Ammon's horn (tissue), 1 donor: ENCODE data around the gene MAPK8.

Experiments used
- DNase-seq: peaks from one replicate; pipeline ENCODE4 v3.0.0-alpha.2; 2016; ENCODE audit warnings: low spot score

Gene MAPK8

DNA sequence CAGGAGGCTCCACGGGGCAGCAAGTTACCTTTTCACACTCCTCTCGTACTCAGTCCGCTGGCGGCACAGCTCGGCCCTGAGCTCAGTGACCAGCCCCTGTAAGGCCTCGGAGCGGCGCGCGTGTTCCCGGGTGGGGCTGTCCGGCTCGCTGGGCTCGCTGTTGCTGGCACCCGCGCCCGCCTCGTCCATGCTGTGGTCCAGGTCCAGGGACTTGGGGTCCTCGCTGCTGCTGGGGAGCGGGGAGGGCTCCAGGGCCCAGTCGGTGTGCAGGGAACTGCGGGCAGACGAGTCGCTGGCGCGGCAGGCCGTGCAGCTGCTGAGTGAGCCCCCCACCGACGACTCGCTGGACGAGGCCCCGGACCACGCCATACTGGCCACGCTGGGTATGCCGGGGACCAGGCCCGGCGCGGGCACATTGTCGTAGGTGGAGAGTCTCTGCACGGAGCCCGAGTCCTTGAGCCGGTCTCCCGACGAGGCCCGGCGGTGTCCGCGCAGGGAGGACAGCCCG, 143.8 kb downstream of the MAPK8 start:
- no peak for DNase-seq

DNA sequence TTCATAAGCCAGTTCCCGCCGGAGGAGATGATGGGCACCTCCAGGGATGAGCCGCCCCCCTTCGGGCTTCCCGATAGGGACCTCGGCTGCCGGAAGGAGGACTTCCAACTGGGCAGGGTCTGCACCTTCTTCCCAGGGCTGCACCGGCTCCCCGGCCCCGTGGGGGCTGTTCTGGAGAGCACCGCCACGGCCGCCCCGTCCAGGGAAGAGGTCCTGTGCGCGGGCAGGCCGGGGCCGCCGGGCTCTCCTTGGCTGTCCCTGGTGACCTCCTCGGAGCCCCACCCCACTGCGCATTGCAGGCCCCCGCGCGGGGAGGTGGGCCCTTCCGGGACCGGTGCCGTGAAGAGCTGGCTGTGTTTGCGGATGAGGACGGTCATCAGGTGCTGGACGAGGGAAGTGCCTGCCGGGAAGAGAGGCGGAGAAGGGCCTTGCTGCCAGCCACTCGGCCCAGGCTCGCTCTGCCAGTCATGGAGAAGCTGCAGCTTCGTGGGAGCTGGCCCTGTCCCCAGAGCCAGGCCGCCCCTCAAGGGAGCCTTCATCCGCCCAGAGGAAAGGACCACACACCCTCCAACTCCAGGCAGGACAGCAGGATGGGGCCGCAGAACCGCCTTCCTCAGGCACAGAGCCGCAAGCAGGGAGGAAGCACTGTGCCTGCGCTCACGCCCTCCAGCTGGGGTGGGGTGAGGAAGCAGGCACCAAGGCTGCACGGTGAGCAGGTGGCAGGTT, 144.4 kb downstream of the MAPK8 start:
- no peak for DNase-seq

DNA sequence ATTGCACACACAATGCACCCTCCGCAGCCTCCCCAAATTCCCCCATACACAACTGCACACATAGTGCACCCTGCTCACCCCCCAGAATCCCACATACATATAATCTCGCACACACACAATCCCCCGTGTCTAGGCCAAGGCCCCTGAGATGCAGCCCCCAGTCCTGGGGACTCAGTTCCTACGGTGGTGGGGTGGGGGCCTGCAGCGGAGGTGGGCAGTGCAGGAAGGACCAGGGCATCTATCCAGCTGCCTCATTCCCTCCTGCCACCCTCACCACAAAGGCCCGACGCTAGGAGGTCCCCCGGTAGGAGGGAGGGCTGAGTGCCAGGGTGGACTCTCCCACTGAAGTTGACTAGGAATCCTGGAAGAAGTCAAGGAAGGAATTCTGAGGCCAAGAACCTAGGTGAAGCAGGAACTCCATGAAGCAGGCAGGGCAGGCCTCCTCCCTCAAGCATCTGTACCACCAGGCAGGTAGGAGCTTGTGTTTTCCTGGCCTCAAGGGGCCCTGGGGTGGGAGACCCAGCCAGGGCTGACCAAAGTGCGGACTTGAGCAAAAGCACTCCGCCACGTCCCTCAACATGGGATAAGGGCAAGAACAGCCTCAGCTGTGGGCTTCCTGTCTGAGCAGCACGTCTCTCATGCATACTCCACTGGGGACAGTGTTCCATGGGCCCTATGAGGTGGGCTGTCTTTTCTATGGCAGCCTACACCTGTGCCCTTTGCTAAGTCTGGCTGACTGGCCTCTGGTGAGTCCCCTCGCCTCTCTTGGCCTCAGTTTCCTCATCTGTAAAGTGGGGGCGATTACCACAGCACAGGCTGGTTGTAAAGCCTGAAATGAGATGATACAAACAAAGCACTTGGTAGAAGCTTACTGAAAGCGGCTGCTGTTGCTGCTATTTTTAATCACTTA, 145.7 kb downstream of the MAPK8 start:
- DNase-seq, result no peak

DNA sequence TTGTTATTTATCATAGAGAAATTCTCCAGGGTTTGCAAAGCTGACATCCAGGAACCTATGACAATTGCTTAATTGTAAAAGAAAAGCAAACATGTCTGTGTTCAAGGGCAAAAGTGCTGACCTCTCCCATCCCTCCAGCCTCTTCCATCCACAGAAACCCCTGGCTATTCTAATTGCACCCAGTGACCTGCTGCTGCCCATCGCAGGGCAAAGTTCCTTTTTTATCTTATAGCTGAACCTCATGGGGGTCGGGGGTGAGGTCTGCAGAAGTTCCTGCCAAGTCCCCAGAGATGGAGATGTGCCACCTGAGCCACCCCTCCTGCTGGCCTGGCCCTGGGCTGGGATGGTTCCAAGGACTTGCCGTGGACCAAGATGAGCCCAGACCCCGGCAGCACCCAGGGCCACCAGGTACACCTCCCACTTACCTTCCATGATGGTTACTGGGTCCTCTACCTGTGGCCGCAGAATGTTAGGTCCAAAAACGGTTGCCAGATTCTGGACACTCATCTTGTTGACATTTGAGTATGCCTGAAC, 146.5 kb downstream of the MAPK8 start:
- no peak for DNase-seq

DNA sequence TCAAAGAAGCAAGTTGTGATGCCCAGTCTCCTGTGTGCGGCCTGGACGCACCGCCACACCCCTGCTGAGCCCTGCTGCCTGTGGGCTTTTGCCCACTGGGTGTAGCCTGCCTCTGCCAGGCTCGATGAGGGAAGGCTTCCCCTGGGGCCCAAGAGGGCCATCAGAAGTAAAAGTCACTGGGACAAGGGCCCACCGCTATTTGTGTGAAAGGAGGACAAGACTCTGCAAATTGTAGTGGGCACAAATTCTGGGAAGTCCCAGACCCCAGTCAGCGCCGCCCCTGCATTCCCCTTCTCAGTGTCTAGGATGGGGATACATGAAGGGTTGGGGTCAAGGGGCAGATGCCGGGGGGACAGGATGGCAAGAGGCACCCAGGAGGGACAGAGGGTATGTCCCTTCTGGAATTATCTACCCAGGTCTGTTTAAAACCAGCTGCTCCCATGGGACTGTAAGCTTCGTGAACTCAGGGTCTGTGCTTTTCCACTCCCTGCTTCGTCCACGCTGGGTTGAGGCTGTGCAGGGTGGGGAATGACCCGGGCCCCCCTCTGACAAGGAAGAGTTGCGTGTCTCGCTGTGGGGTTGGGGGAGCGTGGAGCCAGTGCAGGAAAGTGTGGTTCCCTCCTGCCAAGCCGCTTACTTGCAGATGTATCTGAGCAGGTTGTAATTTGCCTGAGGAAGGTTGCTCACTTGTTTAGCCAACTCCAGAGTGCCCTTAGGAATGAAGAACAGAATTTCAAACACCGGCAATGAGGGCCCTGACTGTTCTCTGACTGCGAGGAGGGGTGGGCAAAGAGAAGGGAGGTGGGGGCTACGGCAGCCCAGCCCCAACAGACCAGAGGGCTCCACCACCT, 147.2 kb downstream of the MAPK8 start:
- DNase-seq, result no peak

DNA sequence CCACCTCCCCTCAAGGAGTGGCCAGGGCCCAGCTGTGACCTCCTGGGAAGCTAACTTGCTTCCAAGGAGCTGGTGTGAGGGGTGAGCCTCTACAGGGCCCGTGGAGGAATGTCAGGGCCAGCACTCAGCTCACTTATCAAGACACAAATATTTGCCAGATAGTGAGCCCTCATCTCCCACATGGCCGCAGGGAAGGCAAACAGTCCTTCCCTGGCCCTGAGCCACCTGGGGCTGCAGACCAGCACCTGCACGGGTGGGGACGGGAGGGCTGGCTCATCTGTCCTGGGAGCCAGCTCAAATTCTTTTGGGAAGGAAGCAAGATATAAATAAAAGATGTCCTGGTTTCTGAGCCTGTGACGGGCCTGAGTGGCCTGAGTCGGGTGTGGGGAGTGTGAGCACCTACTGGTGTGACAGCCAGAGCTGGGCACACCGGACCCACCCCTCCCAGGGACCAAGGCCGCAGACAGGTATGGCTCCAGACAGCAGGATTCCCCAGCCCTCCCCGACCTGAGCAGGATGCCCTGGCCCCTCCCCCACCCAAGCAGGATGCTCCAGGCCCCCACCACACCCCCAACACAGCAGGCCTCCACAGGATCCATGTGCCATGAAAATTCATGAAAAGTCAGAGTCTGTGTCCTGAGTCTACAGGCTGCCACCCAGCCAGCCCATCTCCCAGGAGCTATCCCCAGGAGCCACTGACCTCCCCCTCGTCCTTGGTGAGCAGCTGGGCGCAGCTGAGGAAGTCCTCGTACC, 148.0 kb downstream of the MAPK8 start:
- no peak for DNase-seq

DNA sequence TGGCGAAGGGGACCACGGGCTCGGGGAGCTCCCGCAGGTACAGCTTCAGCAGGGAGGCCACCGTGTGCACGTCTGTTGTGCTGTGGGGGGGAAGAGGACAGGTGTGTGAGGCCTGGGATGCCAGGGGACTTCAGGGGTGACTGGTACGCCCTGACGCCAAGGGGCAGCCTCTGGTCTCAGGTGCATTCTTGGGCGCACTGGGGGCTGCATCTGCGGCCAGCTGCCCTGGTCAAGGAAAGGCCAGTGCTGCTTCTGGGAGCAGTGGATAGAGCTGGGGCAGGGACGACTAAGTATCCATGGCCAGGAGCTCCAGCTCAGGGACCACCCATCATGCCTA, 148.5 kb downstream of the MAPK8 start:
- no peak for DNase-seq

DNA sequence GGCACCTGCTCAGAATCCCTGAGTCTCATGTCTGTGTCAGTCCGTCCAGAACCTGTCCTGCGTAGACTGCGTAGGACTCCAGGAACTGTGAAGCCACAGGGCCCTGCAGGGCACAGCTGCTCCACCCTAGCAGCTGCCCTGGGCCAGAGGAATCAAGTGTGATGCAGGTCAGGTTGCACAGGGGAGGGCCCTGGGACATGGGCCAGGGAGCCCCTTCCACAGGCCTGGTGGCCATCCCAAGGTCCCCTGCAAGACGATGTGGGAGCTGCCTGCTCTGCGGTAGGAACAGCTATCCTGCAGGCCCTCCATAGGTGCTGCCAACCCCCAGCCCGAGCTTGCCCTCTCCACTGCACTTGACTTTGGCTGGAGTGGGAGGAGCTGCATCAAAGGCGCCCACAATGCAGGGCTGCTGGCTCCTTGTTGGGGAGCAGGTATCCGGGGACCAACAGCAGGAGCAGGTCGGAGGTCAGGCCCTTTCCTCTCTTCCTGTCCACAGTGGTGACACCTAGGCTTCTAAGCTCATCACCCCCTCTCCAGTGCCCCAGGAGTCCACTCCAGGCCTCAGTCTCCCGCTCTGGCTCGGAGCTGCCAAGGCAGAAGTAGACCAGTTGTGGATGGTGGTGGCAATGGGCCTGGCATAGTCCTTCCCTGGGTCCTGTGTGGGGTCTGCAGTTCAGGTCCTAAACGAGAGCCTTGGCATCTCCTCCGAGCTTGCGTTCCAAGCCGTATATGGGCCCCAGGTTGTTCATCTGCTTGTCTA, 149.1 kb downstream of the MAPK8 start:
- DNase-seq, result no peak

DNA sequence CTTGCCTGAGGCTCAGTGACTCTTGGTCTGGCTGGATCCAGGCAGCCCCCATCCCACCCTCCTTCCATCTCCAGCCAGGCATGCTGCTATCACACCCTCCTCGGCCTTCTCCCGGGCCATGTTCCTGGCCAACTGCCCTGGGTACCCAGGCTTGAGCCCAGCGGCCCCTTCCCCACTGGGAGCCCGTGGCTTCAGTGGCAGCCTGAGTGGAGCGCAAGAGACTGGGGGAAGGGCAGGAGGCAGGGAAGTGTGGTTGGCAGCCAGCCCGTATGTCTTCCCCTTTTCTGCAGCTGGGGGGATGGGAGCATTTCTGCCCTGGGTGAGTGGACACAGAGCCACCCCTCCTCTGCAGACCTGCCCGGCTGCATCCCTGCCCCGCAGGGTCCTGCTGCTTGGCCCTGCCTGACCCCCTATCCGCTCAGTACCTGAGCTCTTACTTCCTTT, 149.9 kb downstream of the MAPK8 start:
- DNase-seq, result peak; percentile 80

DNA sequence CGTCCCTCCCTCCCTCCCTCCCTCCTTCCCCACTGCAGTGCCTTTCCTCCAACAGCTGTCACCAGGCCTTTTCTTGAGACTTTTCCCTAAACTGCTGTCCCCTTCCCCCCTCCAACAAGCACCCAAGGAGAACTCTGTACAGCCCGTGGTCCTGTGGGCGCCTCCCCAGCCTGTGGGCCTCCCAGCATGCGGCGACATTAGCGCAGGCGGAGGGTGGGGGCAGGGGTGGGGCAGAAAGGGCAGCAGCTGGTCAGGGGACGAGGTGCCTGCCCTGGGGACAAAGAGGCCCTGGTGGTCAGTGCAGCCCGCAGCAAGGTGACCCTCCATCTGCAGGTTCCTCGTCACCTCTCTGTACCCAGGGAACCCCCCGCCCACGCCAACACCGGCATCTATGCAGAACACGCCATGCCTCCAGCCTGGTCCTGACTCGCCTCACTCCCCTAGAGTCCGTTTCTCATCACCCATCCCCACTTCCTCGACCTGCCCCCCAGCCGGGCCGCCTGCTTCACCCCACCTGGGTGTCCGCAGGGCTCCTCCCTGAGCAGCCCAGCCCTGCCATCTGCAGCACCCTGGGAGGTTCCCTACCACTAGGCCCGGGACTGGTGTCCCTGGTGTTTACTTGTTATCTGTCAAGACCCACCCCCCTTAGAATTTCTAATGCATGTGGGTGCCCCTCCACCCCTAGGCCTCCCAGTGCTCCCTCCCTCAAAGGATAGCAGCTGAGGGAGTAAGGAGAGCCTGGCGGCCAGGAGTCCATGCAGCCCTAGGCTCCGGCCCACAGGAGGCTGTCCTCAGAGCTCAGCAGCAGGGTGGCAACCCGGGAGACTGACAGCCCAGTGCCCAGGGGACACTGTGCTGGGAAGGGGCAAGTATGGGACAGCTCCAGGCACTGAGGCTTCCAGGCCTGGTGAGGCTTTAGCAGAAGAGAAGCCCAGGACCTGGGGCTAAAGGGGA, 150.6 kb downstream of the MAPK8 start:
- DNase-seq, result no peak

DNA sequence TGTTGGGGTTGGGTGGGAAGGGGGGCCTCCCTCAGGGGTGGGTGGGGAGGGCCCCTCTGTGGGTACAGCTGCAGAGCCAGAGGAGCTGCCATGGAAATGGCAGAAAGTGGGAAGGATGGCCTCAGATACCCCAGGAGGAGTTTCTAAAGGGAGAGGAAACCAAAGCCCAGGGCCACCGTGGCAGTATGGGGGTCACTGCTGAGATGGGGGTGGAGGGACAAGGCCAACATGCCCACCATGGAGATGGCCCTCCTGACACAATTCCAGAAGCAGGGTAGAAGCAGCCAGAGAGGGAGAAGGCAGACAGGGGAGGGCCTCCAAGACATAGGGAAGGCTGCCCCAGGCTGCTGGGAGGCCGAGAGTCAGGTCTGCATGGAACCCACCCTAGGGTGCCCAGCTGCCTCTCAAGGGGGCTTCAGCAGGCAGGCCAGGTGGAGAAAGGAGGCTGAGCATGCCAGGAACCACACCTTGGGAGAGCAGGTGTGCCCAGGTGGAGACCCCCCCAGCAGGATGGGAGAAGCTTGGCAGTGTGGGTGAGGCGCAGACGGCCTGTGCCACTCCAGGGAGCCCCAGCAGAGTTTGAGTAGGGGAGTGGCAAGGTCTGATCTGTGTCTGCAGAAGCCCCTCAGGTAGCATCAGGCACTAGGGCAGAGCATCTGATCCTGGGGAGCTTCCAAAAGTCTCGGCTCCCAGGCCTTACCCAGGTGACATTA, 151.6 kb downstream of the MAPK8 start:
- no peak for DNase-seq

DNA sequence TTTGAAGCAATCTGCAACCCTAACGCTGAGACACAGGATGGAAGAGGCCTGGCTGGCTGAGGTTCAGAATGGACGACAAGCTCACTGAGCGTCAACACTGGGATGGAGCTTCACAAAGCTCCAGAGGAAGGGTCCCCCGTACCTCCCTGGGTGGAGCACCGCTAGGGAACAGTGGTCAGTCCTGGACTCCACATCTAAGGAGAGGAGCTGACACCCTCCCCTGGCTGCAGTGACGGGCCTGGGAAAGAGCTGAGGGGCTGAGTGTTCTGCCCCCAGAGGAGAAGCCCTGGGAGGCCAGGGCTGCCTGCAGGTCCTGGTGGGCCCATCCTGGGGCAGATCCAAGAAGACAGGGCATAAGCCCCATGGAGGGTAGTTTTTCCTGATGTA, 152.2 kb downstream of the MAPK8 start:
- DNase-seq, result no peak

DNA sequence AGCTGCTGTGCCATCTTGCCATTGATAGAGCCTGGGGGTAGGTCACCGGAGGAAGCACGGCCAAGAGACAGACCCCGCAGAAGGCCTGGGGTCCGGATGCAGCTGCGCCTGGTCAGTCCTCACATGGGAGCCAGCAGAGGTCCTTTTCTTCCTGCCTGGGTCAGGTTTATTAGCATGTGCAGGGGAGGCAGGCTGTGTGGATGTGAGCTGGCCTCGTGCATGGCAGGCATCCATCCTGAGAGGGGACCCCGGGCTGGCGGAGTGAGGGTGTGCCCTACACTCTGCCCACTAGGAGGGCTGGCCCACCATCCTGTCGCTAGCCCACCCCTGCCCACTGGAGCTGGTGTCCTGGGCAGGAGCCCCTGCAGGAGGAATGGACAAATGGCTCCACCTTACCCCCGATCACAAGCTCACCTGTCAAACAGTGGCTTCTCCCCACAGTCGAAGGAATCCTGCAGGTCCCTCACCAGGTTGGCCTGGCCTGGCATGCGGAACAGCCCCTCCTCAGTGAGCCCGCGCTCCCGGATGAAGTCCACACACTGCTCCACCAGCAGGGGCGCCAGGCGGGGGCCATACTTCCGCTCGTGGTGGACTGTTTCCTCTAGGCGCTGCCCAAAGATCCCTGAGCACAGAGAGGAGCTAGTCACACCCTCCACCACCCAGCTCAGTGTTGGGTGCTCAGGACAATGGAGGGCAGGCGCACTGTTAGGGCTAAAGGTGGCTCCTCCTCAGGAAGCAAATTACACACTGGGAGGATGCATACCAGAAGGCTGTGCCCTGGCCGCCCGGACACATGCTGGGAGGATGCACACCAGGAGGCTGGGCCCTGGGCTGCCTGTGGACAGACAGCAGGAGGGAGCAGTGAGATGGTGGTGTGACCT, 153.0 kb downstream of the MAPK8 start:
- no peak for DNase-seq

DNA sequence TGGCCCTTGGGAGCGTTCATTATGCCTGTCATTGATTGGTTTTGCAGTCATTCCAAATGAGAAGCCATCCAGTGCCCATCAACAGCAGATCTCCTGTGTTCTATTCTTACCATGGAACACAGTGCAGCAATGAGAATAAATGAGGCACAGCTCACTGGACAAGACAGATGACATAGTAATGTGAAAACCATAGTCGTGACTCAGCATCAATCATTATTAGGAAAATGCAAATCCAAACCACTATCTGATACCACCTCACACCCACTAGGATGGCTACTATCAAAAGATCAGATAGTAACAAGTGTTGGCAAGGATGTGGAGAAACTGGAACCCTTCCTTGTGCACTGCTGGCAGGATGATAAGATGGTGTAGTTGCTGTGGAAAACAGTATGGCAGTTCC, 153.7 kb downstream of the MAPK8 start:
- no peak for DNase-seq

DNA sequence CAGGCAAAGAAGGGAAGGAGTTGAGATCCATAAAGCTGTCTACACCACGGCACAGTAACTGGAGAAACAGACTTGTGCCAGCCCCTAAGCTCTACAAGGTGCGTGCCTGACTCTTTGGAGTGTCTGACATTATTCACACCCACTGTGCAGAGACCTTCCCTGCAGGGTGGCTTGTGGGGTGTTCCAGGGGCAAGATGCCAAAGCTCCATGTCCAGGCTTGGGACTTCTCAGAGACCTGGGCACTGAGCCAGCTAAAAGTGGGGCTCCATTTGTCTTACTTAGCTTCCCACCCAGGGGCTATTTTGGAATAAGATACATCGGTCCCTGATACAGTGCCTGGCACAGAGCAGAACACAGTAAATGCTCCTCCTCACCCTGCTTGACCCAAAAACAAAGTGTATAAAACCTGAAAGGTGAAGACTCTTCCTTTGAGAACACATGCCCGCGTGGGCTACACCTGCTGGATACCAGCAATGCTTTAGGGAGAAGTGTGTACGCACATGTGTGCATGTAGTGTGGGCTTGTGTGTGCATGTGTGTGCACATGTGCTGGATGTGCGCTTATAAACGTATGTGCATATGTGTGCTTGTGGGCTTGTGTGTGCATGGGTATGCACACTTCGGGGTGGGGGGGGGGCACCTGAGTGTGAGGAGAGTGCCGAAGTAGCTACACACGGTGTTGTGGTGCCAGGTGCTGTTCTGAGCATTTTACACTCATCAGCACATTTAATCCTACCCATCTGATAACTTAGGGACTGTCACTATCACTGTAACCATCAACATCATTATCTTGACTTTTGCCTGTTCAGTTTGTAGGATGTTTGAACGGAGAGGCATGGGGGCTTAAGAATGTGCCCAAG, 155.4 kb downstream of the MAPK8 start:
- no peak for DNase-seq

DNA sequence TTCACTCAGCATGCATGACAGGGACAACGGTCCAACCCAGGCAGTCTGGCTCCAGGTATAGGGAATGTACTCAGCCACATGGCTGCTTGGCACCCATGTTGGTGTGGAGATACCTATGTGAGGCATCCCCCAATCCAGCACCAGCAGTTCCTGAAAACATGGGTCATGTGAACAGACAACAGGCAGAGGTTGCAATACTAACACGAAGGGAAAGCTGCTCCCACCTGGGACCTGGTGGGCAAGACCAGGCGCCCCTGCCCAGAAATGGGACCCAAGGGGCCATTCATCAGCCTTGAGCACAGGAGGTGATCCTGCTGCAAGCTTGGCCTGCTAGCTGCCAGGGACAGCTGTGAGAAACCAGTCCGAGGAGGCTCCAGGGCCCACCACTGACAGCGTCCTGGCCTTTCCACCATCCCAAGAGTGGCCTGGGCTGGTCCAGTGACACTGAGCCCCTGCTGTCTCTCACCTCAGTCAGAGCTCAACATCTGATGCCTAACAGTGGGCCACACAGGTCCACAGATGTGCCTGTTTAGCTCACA, 156.1 kb downstream of the MAPK8 start:
- no peak for DNase-seq
